NT2/D1 (cell line): ENCODE results near the gene C5orf34.
"Not testable (repeated sequence)": the region's sequence is repeated elsewhere in the genome, so short reads cannot be mapped to it uniquely, and the experiment has no call there.

ENCODE experiments used
- YY1 ChIP-seq: IDR thresholded peaks from 2 replicates; pipeline ENCODE4 v1.6.1; 2011; ENCODE audit not compliant: insufficient read length, insufficient read depth
- ZNF274 ChIP-seq: IDR thresholded peaks from 2 replicates; pipeline ENCODE4 v1.6.1; 2011; ENCODE audit warnings: mild to moderate bottlenecking, low read depth, low read length

GRCh38 chr5:43556607-43556856 is 41.6 kb upstream of the C5orf34 start:
- not testable (repeated sequence) for TF ChIP-seq ZNF274, YY1
